Measurements from ENCODE around the gene NTNG2.
"Not testable (repeated sequence)": the region's sequence is repeated elsewhere in the genome, so short reads cannot be mapped to it uniquely, and the experiment has no call there.

NTNG2 gene, protein sequence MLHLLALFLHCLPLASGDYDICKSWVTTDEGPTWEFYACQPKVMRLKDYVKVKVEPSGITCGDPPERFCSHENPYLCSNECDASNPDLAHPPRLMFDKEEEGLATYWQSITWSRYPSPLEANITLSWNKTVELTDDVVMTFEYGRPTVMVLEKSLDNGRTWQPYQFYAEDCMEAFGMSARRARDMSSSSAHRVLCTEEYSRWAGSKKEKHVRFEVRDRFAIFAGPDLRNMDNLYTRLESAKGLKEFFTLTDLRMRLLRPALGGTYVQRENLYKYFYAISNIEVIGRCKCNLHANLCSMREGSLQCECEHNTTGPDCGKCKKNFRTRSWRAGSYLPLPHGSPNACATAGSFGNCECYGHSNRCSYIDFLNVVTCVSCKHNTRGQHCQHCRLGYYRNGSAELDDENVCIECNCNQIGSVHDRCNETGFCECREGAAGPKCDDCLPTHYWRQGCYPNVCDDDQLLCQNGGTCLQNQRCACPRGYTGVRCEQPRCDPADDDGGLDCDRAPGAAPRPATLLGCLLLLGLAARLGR

GRCh38 chr9:132161743-132162184 is at the start of gene NTNG2:
NTNG2 (plus strand) TSS chr9:132162058; CDS start chr9:132166832, 4,774 bp downstream.
- DNase-seq: no peak

GRCh38 chr9:132114102-132114707 is 47.7 kb upstream of the NTNG2 start:
- DNase-seq: peak; percentile 25

DNA sequence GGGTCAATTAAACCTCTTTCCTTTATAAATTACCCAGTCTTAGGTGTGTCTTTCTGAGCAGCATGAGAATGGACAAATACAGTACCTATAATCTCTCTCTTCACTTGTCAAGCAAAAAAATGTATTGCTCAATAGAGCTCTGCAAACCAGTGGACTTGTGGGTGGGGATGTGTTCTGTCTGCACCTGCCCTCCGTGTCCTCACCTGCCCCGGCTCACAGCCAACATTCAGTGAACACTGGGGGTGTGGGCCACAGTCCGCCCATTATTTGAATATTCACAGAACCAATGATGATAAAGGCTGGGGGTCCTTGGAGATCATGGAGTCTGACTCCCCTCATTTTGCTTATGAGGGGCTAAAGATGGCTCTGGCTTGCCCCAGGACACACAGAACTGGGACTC is 45.3 kb upstream of the NTNG2 start:
- no peak for DNase-seq

DNA sequence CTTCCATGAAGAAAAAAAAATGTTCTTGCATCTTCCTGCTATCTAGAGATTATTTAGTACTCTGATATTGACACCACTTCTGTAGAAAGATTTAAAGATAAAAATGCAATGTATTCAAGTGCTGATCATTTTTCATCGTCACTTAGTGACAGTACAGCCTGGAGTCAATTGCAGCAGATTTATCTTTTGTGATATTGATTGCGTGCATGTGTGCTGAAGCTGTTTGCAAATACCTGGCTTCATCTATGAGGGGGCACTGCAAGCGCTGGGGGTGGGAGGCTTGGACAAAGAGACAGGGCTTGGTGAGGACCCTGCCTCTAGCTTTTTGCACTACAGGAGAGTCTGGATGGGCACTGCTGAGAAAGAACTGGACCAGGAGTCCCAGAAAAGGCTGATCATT is 44.2 kb upstream of the NTNG2 start:
- no peak for DNase-seq

DNA sequence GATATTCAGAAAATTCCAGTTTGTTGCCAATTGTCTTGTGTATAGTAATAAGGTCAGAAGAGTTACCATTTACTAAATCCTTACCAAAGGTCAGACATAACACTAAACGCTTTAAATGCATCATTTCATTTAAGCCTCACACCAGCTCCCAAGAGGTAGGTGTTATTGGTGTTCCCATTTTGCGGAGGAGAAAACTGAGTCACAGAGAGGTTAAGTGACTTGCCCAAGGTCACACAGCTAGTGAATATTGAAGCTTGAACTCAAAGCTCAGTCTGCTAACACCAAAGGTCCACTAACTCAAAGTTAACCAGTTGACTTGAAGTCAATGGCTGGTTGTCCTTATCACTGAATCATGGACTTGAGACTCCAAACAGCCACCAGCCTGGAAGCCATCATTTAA is 40.8 kb upstream of the NTNG2 start:
- DNase-seq: no peak

DNA sequence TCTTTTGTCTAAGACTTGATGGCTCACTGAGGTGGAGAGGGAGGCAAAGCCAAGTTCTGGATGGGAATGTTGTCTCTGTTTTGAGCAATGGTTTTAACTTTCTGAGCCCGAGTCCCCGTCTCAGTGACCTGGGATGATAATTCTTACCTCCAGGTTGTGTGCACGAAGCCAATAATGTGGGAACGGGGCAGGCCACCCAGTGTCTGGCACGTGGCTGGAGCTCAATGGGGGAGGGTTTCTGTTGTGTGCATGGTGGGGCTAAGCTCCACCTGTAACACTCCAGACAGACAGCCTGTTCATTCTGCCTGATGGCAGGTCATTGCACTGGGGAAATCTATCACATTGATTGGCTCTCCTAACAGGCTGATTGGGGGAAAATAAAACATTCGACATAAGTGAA is 37.1 kb upstream of the NTNG2 start:
- no peak for DNase-seq

- DNase-seq: no peak
These were observed 36.5 kb upstream of the NTNG2 start for GRCh38 chr9:132125361-132125760.

DNA sequence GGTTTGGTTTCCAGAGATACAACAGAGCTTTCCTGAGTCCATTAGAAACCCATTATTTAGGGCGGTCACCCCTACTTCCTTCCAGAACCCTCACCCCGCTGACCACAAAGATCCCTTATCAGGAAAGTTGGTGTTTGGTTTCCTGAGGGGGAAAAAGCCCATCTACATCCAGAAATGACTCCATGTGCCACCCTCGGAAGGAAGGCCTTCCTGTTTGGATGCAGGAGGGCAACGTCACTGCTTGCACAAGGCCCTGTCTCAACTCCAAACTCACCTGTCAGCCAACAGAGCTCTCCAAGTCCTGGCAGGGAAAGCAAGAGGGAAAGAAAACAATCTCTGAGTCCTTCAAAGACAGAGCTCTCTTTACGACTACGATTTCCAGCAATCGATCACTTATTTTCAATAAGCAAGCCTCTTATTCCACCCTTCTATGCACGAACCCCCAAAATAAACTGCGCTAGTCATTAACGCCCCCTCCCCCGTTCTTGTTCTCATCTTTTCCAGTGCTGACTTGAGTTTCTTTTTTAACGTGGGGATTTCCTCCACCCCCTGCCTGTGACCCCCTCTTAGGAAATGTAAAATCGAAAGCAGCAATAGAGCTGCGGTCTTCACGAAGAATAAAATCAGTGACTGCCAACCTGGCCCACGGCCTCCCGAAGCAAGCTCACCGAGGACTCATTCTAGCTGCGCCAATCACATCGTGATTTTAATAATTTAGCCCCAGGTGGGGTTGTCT is 35.7 kb upstream of the NTNG2 start:
- DNase-seq: no peak

DNA sequence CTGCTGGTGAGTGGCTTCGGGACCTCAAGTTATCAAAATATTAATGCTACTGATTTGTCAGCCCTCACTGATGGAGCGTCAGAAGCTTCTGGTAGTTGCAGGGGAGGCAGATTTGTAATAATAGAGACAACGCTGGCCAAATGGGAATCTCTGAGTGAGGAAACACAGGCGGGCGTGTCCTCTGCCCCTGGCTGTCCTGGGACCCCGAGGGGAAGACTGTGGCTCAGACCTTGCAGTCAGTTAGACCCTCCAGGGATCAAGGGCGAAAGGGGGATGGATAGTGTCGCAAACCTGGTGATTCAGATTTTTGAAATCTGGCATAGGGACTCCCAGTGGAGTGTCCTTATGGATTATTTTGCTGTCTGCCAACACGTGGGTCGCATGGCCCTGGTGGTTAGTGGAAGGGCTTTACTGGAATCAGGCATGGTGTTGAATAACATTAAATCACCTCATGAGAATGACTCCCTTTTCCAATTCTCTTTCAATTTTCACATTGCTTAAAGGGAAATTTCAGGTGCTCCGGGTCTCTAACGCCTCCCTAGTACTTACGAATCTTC is 35.1 kb upstream of the NTNG2 start:
- no peak for DNase-seq

DNA sequence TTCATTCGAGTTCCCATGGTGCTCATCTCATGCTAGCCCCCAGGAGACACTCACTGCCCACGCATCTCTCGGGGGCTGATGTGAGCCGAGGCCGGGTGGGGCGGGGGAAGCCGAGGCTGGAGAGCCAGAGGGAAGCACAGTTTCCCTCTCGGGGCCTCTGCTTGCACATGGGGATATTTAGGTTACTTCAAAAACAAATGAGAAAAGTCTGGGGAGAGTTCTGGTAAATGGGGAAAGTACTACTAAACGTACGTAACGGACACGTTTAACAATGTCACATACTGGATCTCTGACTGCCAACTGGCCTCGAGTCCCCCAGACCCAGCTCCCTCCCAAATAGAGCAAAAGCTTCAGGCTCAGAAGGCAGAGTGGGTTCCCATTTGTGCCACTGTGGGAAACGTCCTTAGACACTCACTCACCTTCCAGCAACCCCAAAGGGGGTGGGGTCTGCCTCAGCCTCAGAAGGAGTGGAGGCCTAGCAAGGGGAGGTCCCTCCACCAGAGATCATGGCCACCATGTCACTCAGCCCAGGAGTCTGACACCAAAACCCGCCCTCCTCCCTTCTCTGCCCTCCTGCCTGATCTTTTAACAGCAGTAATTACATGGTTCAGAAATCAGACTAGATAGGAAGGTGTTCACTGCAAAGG is 33.8 kb upstream of the NTNG2 start:
- DNase-seq: no peak

DNA sequence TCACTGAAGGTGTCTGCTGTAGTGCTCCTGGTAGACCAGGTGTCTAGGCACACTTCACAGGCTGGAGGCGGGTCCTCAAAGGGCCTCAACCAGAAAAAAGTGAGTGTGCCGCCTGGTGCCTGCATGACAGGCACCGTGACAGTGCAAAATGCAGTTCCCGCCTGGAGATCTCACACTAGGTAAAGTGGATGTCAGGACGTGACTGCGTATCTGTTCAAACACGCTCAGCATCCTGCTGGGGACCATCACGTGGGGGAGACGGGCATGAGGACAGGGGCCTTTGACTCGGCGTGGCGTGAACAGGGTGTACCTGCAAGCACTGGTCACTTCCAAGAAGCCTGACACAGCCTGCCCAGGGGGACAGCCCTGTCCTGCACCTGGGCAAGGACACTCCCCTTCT is 32.3 kb upstream of the NTNG2 start:
- DNase-seq: no peak

GRCh38 chr9:132134085-132134484 is 27.8 kb upstream of the NTNG2 start:
- DNase-seq: not testable (repeated sequence)

DNA sequence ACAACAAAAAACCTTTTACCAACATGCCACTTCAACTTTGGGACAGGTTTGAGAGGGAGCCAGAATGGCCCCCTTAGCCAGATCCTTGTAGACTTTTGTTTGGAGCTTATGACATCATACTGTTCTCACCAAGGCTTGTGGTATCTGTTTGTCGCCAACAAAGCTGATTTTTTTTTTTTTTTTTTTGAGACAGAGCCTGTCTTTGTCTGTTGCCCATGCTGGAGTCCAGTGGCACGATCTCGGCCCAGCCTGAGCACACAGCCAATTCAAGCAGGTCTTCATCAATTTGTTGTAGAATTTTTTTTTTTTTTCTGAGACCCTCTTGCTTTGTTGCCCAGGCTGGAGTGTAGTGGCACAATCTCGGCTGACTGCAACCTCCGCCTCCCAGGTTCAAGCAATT is 26.4 kb upstream of the NTNG2 start:
- DNase-seq: no peak

DNA sequence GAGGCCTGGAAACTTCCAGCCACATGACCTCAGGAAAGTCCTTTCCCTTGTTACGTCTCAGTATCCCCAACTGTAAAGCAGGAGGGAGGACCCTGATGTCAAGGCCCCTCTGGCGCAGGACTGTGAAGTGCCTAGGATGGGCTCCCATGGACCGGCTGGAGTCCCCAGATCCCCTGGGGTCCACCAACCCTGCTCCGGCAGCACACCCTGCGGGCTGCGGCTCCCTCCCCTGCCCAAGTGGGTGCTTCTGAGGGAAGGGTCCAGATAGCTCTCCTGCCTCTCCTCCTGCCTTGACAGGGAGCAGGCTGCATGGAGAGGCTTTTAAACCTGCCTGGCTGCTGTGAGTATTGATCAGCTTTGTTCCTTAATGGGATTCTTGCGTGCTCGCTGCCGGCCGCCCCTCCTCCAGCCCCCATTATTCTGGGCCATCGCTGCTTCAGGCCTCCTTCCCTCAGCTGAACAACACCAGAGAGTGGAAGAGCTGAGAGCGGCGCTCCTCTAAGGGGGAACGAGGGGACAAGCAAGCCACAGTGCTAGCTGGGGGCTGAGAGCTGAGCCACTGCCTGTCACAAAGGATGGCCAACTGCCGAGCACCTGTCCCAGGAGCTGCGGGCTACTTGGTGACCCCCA is 25.6 kb upstream of the NTNG2 start:
- no peak for DNase-seq

GRCh38 chr9:132141344-132141947 is 20.4 kb upstream of the NTNG2 start:
- DNase-seq: no peak

- no peak for DNase-seq
These were observed 19.8 kb upstream of the NTNG2 start for GRCh38 chr9:132141948-132142594.

DNA sequence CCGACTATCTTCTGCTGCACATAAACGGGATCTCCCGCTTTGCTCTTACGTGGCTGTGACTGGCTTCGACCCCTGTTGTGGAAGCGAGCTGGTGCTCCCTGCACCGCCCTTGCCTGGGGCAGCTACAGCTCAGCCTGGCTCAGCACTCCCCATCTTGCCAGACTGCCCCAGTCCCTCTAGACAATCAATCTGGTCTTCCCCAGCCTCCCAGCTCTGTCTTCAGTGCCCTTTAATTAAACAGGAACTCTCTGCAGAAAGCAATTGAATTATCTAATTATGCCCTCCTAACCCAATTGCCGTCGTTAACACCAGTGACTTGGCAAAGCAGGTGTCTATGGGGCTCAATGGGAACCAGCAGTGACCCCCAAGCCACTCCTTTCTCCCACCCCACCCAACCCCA is 18.9 kb upstream of the NTNG2 start:
- DNase-seq: no peak

- DNase-seq: no peak
These were observed 18.5 kb upstream of the NTNG2 start for GRCh38 chr9:132143359-132143758.

DNA sequence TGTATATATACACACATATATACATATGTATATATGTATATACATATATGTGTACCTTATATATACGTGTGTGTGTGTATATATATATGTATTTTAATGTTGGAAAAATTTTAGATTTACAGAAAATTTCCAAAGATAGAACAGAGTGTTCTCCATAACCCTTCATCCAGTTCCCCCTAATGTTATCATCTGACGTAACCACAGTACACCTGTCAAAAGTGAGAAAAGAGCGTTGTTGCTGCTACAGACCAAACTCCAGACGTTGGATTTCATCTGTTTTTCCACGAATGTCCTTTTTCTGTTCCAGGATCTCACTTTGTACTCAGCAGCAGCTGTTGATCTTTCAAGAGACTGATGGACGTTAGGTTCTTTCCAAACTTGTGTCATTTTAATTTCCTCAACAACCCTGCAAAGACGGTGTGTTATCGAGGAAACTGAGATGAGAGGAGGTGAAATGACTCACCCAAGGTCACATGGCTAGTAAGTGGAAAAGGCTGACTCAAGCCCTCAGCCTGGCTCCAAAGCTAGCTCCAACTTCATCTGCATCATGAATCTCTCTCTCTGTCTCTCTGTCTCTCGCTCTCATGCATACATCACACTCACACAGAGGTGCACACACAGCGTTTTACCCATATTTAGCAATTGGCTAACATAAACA is 17.0 kb upstream of the NTNG2 start:
- DNase-seq: no peak

GRCh38 chr9:132146039-132146438 is 15.8 kb upstream of the NTNG2 start:
- DNase-seq: no peak

- DNase-seq: no peak
These were observed 15.3 kb upstream of the NTNG2 start for GRCh38 chr9:132146575-132146974.
